ENCODE data around the gene CNOT4. TPM values are rescaled to one million over a fixed set of nuclear protein-coding genes. Genes with fewer than 3 reads are reported as not detected.

Gene CNOT4
- total and polyA plus RNA-seq, 9 donors = 9.1 to 38.9 (median 30.5) TPM

- no peak for DNase-seq
- Histone ChIP-seq H3K4me3 (no peak overlapping the region), H3K9me3 (no peaks in the 10 kb centered on the region), H3K36me3 (no peaks in the 10 kb centered on the region), H3K27me3 (no peaks in the 10 kb centered on the region), H3K4me1 (ENCODE audit: insufficient read depth) (no peaks in the 10 kb centered on the region), H3K27ac (no peak overlapping the region)
- TF ChIP-seq CTCF (IDR thresholded peaks at IDR 0.05) = no peak
- no peak for TF ChIP-seq EP300 (IDR thresholded peaks at IDR 0.05)
- no peak for TF ChIP-seq POLR2A (IDR thresholded peaks at IDR 0.05)
- 86 to 93% (median 88%) methylated on average over 3 of the region's 3 CpGs for WGBS, 3 donors
- intact Hi-C loops (cut with DNase I) = no loop called here
These were observed 127.7 kb downstream of the CNOT4 start for GRCh38 chr7:135382173-135382572.

- TF ChIP-seq POLR2A (IDR thresholded peaks at IDR 0.05) = no peak
- no peak for TF ChIP-seq EP300 (IDR thresholded peaks at IDR 0.05)
- no peak for TF ChIP-seq CTCF (IDR thresholded peaks at IDR 0.05)
- no peak overlapping the region for H3K27ac ChIP-seq
- H3K9me3 ChIP-seq = no peaks in the 10 kb centered on the region
- WGBS, 3 donors = 94 to 100% (median 95%) methylated on average over 1 of the region's 1 CpG
- intact Hi-C loops (cut with DNase I) = no loop called here
- H3K36me3 ChIP-seq = no peaks in the 10 kb centered on the region
- no peak overlapping the region for H3K4me3 ChIP-seq
- no peaks in the 10 kb centered on the region for H3K27me3 ChIP-seq
- H3K4me1 ChIP-seq (ENCODE audit: insufficient read depth) = no peaks in the 10 kb centered on the region
- no peak for DNase-seq
These were observed 128.5 kb downstream of the CNOT4 start for GRCh38 chr7:135381369-135381768.

- DNase-seq = no peak
- Histone ChIP-seq H3K27ac (no peak overlapping the region), H3K27me3 (no peaks in the 10 kb centered on the region), H3K4me1 (ENCODE audit: insufficient read depth) (no peaks in the 10 kb centered on the region), H3K36me3 (no peaks in the 10 kb centered on the region), H3K4me3 (no peak overlapping the region), H3K9me3 (no peaks in the 10 kb centered on the region)
- intact Hi-C loops (cut with DNase I) = no loop called here
- no peak for TF ChIP-seq EP300 (IDR thresholded peaks at IDR 0.05)
- no peak for TF ChIP-seq POLR2A (IDR thresholded peaks at IDR 0.05)
- TF ChIP-seq CTCF (IDR thresholded peaks at IDR 0.05) = no peak
These were observed 129.6 kb downstream of the CNOT4 start for GRCh38 chr7:135380351-135380750.

DNA sequence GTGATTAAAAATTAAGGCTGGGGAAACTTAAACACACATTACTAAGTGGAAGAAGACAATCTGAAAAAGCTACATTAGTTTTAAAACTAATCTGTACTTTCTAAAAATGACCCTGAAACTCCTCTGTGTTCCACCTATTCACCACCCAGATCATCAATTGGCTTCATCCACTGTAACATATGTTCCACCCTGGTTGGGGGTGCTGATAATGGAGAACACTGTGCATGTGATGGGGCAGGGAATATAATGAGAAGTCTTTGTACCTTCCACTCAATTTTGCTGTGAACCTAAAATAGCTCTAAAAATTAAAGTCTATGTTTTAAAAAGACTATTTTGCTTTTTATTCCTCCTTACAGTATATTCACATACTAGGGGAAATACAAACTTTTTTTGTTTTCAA, 132.7 kb downstream of the CNOT4 start:
- no peak overlapping the region for H3K4me3 ChIP-seq
- no peak overlapping the region for H3K27ac ChIP-seq
- no peak for DNase-seq
- H3K4me1 ChIP-seq (ENCODE audit: insufficient read depth) = no peaks in the 10 kb centered on the region
- no peaks in the 10 kb centered on the region for H3K9me3 ChIP-seq
- no peaks in the 10 kb centered on the region for H3K36me3 ChIP-seq
- TF ChIP-seq CTCF (IDR thresholded peaks at IDR 0.05) = no peak
- no peak for TF ChIP-seq EP300 (IDR thresholded peaks at IDR 0.05)
- no peak for TF ChIP-seq POLR2A (IDR thresholded peaks at IDR 0.05)
- intact Hi-C loops (cut with DNase I) = no loop called here
- no peaks in the 10 kb centered on the region for H3K27me3 ChIP-seq
